HG02678 (cell line): ENCODE data around the gene NXPH1.
A peak's percentile ranks its signal among the peaks of the same experiment; 100 is the strongest.

Source experiments
- ATAC-seq: cut with Tn5 transposase; IDR thresholded peaks from one replicate; pipeline ENCODE4 v1.9.1; 2021; ENCODE audit warnings: mild to moderate bottlenecking, moderate library complexity; ENCODE audit not compliant: unreplicated experiment

The NXPH1 gene

GRCh38 chr7:8491544-8492489 lies 58.4 kb downstream of the NXPH1 start:
- ATAC-seq: no peak

DNA sequence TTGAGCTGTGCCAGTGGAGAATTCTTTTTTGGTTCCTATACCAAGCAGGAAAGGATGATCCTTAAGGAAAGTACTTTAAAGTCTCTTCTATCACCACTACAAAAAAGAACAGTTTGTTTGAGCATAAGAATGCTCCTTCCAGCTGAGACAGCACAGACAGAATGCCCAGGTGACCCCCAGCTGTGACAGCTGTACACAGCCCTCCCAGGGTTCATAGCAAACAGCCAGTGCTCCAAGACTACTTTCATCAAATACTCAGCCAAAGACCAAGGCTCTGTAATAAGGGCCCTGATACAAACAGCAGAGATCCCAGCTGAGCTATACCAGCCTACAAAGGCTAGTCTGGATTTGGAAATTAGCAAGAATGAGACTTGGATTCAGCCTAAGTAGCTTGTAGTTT lies 65.7 kb downstream of the NXPH1 start:
- no peak for ATAC-seq

- no peak for ATAC-seq
Observed at GRCh38 chr7:8500286-8500685, 66.9 kb downstream of the NXPH1 start.

DNA sequence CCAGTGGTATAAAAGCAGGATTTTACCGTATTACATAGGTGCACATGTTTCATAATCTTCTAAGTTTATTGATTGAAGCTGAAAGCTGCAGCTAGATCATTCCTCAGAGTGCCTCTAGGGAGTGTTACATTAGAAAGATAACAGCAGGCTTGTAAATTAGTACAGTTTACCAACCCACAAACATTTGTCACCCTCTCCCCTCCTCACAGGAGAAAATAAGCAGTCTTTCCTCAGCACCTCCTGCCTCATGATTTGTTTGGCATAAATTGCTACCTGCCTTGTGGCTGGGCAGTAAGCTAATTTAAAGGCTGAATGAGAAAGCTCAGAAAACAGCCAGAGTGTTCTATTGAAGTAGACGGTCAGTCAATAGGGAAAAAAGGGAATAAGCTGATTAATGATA lies 74.2 kb downstream of the NXPH1 start:
- ATAC-seq: no peak

DNA sequence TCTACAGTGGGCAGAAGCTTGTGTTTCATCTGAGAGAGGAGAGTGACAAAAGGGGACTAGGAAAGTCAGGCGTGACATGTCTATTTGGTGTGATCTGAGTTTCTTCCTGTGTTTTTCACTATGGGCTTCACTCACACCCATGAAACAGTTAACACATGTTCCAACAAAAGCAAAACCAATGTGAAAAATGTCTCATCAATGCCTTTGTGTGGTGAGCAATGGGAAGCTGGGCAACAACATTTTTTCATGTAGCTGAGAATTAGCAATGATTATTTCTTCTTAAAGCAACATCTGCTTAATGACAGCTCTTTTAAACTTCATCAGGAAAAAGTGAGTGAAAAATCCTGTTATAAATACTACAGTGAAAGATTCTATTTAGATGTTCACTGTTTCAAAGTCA lies 76.2 kb downstream of the NXPH1 start:
- no peak for ATAC-seq

- ATAC-seq: no peak
Observed at GRCh38 chr7:8511855-8512254, 78.4 kb downstream of the NXPH1 start.

DNA sequence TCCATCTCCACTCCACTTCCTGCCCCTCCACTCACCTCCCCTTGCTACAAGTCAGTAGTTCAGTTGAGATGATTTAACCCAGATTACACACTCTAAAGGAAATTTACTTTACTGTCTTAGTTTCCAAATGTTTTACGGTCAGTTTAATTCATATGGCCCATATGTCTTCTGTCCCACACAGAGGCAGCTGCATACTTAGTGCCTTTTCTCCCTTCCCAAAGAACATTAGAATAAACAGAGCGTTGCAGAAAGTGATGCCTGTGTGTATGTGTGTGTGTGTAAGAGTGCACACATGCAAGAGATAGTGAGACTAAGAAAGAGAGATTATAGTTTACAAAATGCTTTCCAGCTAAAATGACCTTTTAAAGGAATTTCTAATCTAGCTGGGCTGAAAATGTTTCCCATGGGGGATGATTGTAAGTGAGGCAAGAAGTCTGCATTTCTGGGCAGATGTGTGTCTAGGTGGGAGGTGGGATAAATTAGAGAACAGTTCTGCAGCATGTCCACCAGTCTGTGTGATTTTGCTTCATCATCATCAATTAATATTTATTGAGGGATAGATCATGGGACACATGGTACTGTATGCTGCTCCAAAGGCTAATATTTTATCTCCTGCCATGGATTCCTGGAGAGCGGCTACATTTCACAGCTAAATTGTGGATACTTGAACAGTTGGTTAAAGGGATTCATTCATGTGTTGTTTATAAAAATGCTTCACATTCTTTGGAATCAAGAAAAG lies 81.5 kb downstream of the NXPH1 start:
- no peak for ATAC-seq

DNA sequence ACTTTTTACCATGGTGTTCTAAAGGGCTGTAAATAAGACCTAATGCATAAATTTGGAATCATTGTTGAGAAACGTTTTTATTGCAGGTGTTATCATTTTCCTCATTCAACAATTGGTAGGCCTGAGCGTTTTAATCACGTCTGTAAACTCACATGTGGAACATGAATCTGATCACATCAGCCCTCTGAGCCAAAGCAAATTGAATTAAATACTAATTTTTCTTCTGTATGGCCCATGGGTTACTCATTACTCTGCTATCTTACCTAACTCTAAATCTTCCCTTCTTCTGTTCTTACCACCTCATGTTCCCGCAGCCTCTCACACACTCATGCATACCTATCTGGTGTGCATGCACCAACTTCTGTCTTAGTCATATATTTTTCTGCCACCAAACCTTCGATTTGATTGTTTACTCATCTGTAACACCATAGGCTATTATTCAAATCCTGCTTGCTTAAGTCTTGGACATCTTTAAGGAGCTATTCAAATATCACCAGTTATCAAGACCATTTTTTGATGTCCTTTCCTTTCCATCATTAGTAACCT lies 82.3 kb downstream of the NXPH1 start:
- no peak for ATAC-seq

- ATAC-seq: no peak
Observed at GRCh38 chr7:8516976-8517375, 83.6 kb downstream of the NXPH1 start.

GRCh38 chr7:8528311-8528710 lies 94.9 kb downstream of the NXPH1 start:
- ATAC-seq: no peak

DNA sequence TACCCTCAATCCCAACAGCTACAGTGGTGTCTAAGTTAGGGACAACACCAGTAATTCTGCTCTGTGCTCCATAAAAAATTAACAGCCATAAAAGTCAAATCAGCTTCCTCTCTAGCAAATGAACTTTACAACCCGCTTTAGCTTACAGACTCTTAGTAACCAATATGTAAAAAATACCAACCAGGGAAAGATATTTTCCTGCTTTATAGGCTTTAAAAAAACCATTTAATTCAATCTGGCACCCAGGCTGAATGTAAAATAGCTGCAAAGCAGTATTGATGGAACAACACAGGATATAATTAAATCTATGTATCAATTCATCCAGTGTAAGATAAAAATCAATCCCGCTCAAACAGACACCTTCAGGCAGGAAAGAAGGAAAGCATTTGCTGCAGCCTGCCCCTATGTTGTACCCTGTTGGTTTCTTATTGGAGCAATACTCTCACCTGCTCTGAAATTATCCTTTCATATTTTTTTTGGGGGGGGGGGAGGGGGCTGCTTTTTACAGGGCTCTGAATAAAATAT lies 98.6 kb downstream of the NXPH1 start:
- ATAC-seq: no peak

- ATAC-seq: peak; percentile 88
Observed at GRCh38 chr7:8536431-8536830, 103.0 kb downstream of the NXPH1 start.

- no peak for ATAC-seq
Observed at GRCh38 chr7:8549046-8549445, 115.6 kb downstream of the NXPH1 start.

DNA sequence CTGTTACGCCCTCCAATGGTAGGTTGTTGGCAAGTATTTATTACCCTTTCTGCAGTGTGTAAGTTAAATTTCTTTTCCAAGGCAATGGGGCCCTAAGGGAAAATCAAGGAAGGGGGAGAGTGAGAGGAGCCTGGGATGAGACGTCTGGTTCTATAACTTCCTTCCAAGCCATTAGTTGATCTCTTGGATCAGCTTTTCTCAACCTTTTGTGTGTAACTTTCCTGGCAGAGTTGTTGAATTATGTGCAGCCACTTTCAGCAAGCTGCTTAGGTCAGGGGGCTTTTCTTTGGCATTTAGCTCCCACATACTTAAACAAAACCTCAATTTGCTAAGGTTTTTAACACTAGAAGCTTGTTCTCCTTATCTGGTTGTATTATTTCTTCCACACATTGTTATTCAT lies 127.1 kb downstream of the NXPH1 start:
- ATAC-seq: no peak

- no peak for ATAC-seq
Observed at GRCh38 chr7:8561449-8561848, 128.0 kb downstream of the NXPH1 start.

DNA sequence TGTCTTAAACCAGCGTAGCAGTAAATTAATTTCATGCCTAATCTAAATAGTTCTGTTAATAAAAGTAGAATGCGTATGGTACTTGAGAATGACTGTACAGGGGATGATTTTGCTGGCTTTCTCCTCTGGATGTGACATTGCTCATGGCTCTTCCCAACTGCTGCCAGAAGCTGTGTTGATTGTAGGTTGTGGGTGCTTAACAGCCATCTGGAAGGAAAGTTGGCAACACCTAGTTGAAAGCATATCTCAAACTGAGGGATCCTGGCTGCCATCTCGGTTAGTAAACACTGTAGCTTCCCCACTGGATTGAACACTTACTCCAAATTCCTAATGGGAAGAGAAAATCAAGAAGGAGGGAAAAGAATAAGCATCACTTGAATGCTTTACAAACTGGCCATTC lies 130.9 kb downstream of the NXPH1 start:
- ATAC-seq: no peak

DNA sequence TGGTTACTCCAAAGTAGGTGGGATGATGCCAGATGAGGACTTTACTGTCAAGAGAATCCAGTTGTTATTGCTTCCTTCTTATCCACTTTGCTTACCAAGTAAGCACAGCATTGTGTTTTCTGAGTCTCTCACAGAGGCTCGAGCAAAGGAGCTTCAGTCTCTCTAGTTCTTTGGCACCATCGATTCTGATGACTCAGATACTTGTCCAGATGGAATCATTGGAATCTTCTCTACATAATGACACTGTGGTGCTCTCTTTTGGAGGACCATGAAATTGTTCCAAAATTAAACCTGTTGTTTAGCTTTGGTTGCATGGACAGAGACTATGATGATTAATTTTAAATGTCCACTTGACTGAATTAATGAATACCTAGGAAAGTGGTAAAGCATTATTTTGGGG lies 132.6 kb downstream of the NXPH1 start:
- no peak for ATAC-seq

GRCh38 chr7:8567626-8568025 lies 134.2 kb downstream of the NXPH1 start:
- ATAC-seq: no peak

GRCh38 chr7:8579661-8580194 lies 146.3 kb downstream of the NXPH1 start:
- no peak for ATAC-seq

- no peak for ATAC-seq
Observed at GRCh38 chr7:8581842-8582241, 148.4 kb downstream of the NXPH1 start.

- ATAC-seq: no peak
Observed at GRCh38 chr7:8582728-8583127, 149.3 kb downstream of the NXPH1 start.
